GM21529 (cell line): ENCODE results near the gene ELOB.

Experiments
- ATAC-seq: cut with Tn5 transposase; IDR thresholded peaks from one replicate; pipeline ENCODE4 v1.9.1; 2021; ENCODE audit not compliant: unreplicated experiment

The ELOB gene

DNA sequence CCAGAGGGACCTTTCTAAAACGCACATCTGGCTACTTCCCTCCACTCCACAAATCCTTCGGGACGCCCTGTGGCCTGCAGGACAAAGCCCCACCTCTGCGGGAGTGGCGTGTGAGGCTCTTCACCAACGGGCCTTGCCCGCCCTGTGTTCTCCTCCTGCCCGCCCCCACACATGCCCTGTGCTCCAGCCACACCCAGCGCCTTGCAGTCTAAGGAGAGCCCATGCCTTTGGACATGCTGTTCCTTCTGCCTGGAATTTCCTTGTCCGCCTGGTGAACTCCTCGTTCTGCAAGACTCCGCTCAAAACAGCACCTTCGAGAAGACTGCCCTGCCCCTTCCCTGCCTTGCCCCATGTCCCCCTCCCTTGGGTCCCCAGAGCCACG lies 7.4 kb downstream of the ELOB start:
- ATAC-seq, result no peak

DNA sequence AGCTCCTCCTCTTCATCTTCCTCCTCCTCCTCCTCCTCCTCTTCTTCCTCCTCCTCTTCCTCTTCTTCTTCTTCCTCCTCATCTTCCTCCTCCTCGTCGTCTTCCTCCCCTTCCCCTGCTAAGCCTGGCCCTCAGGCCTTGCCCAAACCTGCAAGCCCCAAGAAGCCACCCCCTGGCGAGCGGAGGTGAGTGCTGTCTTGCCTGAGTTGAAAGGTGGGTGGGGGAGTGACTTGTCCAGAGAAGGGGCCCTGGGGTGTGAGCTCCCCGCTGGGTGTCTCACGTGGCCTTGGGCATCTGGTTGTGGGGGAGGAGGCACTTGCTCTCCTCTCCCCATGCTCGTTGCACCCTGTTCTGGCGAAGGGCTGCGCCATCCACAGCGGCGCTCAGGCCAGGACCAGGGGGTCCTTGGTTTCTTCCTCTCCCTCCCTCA lies 8.0 kb downstream of the ELOB start:
- no peak for ATAC-seq

DNA sequence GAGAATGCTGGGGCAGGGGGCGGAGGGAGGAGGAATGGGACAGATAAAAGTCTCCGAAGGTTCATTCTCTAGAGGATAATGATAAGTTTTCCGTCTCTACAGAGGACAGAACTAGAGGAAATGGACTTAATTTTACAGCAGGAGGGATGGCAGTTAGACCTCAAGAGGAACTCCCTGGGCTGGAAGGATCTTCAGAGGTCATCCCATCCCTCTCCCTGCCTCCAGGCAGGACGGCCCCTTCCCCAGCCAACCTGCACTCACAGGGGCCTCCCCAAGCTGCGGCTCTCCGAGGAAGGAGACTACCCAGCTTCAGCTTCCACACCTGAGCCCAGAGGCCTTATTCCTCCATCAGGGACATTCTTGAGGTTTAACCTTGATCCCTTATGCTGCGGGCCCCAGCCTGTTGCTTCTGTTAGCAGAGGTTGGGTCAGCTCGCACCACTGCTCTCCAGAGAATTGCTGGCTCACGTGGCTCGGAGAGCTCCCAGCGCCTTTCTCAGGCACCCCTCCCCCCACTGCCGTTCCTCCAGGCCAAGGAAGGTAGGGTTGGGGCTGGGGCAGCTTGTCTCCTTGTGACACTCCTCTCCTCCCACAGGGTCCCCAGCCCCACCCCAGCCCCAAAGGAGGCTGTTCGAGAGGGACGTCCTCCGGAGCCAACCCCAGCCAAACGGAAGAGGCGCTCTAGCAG lies 8.5 kb downstream of the ELOB start:
- ATAC-seq, result no peak

DNA sequence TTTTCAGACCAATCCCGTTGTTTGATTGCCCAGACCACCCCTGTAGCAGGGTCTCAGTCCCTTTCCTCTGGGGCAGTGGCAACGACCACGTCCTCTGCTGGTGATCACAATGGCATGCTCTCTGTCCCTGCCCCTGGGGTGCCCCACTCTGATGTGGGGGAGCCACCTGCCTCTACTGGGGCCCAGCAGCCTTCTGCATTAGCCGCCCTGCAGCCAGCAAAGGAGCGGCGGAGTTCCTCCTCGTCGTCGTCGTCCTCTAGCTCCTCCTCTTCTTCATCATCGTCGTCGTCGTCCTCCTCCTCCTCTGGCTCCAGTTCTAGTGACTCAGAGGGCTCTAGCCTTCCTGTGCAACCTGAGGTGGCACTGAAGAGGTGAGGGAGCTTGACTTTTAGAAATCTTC lies 9.2 kb downstream of the ELOB start:
- no peak for ATAC-seq

DNA sequence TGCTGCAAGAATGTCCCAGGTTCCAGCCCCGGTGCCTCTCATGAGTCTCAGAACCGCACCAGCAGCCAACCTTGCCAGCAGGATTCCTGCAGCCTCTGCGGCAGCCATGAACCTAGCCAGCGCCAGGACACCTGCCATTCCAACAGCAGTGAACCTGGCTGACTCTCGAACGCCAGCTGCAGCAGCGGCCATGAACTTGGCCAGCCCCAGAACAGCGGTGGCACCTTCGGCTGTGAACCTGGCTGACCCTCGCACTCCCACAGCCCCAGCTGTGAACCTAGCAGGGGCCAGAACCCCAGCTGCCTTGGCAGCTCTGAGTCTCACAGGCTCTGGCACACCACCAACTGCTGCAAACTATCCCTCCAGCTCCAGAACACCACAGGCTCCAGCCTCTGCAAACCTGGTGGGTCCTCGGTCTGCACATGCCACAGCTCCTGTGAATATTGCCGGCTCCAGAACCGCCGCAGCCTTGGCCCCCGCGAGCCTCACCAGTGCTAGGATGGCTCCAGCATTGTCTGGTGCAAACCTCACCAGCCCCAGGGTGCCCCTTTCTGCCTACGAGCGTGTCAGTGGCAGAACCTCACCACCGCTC lies 9.8 kb downstream of the ELOB start:
- ATAC-seq, result no peak

DNA sequence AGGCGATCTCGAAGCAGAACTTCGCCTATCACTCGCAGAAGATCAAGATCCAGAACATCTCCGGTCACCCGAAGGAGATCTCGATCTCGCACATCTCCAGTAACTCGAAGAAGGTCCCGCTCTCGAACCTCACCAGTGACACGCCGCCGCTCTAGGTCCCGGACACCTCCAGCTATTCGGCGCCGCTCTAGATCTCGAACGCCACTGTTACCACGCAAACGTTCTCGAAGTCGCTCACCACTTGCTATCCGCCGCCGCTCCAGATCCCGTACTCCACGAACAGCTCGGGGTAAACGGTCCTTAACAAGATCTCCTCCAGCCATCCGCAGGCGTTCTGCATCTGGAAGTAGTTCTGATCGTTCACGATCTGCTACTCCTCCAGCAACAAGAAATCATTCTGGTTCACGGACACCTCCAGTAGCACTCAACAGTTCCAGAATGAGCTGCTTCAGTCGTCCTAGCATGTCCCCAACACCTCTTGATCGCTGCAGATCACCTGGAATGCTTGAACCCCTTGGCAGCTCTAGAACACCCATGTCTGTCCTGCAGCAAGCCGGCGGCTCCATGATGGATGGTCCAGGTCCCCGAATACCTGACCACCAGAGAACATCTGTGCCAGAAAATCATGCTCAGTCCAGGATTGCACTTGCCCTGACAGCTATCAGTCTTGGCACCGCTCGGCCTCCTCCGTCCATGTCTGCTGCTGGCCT lies 10.5 kb downstream of the ELOB start:
- ATAC-seq, result no peak

DNA sequence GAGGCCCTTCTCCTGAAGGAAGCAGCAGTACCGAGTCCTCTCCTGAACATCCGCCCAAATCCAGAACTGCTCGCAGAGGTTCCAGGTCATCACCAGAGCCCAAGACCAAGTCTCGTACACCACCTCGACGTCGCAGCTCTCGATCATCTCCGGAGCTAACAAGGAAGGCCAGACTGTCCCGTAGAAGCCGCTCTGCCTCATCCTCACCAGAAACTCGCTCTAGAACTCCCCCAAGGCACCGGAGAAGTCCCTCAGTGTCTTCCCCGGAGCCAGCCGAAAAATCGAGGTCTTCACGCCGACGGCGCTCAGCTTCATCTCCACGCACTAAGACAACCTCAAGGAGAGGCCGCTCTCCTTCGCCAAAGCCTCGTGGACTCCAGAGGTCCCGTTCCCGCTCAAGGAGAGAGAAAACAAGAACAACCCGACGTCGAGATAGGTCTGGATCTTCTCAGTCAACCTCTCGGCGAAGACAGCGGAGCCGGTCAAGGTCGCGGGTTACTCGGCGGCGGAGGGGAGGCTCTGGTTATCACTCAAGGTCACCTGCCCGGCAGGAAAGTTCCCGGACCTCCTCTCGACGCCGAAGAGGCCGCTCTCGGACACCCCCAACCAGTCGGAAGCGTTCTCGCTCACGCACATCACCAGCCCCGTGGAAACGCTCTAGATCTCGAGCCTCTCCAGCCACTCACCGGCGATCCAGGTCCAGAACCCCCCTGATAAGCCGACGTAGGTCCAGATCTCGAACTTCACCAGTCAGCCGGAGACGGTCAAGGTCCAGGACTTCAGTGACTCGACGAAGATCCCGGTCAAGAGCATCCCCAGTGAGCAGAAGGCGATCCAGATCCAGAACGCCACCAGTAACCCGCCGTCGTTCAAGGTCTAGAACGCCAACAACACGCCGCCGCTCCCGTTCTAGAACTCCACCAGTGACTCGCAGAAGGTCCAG lies 11.3 kb downstream of the ELOB start:
- ATAC-seq, result no peak

DNA sequence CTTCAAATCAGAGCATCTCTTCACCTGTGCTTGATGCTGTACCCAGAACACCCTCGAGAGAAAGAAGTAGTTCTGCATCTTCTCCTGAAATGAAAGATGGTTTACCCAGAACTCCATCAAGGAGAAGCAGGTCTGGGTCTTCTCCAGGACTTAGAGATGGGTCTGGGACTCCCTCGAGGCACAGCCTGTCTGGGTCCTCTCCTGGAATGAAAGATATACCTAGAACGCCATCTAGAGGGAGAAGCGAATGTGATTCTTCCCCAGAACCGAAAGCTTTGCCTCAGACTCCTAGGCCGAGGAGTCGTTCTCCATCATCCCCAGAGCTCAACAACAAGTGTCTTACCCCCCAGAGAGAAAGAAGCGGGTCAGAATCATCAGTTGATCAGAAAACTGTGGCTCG lies 12.4 kb downstream of the ELOB start:
- no peak for ATAC-seq

DNA sequence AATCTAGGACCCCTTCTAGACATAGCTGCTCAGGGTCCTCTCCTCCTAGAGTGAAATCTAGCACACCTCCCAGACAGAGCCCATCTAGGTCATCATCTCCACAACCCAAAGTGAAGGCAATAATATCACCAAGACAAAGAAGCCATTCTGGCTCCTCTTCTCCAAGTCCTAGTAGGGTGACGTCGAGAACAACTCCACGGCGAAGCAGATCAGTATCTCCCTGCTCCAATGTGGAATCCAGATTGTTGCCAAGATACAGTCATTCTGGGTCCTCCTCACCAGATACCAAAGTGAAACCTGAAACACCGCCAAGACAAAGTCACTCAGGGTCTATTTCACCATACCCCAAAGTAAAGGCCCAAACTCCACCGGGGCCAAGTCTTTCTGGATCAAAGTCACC lies 13.9 kb downstream of the ELOB start:
- ATAC-seq, result no peak

DNA sequence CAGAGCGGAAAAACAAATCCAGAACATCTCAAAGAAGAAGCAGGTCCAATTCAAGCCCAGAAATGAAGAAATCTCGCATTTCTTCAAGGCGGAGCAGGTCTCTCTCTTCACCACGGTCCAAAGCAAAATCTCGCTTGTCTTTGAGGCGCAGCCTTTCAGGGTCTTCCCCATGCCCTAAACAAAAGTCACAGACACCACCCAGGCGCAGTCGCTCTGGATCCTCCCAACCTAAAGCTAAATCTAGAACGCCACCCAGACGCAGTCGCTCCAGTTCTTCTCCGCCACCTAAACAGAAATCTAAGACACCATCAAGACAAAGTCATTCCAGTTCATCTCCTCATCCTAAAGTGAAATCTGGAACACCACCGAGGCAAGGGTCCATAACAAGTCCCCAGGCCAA lies 14.4 kb downstream of the ELOB start:
- ATAC-seq, result no peak

DNA sequence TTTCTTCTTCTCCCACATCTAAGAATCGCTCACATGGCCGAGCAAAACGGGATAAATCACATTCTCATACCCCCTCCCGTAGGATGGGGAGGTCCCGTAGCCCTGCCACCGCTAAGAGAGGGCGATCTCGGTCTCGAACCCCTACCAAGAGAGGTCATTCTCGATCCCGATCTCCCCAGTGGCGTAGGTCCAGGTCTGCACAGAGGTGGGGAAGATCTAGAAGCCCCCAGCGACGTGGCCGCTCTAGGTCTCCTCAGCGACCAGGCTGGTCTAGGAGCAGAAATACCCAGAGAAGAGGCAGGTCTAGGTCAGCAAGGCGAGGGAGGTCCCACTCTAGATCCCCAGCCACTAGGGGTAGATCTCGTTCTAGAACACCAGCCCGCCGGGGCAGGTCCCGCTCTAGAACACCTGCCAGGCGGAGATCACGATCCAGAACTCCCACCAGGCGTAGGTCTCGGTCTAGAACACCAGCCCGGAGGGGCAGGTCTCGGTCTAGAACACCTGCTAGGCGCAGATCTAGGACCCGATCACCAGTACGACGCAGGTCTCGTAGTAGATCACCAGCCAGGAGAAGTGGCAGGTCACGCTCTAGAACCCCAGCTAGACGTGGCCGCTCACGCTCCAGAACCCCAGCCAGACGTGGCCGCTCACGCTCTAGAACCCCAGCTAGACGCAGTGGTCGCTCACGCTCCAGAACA lies 15.0 kb downstream of the ELOB start:
- no peak for ATAC-seq

DNA sequence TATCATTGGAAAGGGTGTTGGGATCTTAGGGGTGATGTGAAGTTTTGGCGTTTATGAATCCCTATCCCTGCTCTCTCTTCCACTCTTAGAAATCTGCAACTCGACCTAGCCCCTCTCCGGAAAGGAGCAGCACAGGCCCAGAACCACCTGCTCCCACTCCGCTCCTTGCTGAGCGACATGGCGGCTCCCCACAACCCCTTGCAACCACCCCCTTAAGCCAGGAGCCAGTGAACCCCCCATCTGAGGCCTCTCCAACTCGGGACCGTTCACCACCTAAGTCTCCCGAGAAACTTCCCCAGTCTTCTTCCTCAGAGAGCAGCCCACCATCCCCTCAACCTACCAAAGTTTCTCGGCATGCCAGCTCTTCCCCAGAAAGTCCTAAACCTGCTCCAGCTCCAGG lies 15.6 kb downstream of the ELOB start:
- no peak for ATAC-seq

DNA sequence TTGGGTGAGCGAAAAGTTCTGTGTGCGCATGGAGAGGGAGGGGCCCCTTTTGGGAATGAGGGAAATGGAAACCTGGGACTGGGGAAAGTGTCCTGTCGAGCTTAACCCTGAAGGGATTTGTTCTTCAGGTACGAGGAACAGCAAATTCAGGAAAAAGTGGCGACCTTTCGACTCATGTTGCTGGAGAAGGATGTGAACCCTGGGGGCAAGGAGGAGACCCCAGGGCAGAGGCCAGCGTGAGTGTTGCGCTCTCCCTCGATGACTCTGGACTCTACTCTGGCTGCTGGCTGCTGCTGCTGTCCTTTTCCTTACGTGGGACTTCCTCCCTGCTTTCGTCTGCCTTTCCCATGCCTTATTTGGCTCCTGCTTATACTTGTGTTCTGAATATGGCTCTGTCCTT lies 19.7 kb downstream of the ELOB start:
- ATAC-seq, result no peak

DNA sequence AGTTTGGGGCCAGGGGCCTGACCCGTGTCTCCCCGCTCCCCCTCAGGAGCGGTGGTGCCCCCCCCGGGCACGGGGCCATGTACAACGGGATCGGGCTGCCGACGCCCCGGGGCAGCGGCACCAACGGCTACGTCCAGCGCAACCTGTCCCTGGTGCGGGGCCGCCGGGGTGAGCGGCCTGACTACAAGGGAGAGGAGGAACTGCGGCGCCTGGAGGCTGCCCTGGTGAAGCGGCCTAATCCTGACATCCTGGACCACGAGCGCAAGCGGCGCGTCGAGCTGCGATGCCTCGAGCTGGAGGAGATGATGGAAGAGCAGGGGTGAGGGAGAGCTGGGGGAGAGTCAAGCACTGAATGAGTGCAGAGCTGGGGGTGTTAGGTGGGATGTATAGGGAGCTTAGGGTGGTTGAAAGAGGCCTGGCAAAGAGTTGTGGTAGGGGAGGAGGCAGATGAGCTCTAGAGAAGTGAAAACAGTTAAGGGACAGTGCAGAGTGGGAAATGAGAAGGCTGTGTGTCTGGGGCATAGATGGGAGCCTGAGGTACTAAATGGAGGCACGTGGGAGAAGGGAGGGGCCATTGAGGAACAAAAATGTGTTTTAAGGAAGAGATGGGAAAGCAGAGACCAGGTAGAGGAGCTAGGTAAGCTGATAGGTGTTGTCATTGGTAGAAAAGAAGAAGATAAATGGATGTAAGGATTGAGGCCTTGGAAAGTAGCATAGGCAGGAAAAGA lies 20.6 kb downstream of the ELOB start:
- ATAC-seq, result no peak

DNA sequence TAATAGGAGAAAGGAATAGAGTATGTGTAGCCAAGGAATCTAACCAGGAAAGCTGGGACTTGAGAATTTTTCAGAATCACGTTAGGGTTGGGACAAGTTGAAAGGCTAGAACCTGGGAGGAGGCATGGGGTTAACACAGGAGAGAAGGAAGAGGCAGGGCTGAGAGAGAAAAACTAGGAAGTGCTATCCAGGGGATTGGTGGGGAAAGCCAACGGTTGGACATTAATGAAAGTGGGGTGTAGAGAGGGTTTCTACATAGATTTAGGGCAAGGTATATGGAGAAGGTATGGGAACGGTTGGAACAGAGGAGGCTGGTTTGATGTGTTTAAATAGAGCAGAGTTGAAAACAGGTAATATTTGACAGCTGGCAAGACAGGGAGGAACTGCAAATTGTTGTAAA lies 21.9 kb downstream of the ELOB start:
- ATAC-seq, result no peak

DNA sequence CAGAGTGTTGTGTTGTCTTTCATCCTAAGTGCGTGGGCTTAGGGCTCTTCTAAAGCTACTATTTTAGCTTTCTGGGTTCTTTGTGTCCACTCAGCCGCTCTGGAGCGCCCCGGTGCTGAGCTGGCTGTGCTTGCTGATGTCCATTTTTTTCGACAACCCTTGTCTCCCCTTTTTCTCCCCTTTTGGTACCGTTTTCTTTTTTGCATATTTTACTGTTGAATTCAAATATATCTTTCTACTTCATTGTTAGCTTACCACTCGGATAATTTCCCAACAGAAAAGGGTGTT lies 23.4 kb downstream of the ELOB start:
- no peak for ATAC-seq

DNA sequence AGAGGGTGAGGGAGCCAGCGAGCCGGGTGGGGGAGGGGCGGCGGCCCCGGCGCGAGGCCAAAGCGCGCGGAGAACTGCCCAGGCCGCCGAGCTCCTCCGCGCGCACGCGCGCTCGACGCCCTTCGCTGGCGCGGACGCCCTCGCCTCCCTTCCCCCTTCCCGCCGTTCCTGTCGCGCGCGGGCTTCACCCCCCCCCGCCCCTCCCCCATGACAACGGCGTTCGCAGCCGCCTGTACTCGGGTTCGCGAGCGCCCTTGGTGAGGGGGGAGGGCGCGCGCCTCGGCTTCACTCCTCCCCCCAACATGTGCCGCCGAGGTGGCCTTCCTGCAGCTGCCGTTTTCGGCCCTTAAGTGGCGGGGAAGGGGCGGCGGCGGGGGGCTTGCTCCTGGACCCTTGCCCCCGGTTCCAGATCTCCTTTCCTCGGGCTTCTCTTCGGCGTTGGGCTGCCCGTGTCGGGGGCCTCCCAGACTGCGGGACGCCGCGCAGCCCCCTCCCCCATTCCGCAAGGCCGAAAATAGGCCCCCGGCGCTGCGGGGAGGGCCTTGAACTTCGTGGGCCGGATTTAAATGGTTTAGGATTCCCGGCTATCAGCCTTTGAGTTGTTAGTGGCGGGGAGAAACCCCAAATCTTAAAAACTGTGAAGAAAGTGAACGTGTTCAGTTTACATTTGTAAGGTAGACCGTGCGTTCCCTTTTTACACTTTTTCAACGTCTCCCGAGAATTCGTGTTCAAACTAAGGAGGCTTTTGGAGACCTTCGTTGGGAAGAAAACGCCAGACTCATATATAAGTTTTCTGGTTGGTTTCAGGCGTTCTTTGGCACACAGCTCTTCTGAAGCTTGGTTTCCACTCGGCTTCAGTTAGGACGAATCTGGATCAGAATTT lies 24.0 kb downstream of the ELOB start:
- peak; percentile 29 for ATAC-seq

DNA sequence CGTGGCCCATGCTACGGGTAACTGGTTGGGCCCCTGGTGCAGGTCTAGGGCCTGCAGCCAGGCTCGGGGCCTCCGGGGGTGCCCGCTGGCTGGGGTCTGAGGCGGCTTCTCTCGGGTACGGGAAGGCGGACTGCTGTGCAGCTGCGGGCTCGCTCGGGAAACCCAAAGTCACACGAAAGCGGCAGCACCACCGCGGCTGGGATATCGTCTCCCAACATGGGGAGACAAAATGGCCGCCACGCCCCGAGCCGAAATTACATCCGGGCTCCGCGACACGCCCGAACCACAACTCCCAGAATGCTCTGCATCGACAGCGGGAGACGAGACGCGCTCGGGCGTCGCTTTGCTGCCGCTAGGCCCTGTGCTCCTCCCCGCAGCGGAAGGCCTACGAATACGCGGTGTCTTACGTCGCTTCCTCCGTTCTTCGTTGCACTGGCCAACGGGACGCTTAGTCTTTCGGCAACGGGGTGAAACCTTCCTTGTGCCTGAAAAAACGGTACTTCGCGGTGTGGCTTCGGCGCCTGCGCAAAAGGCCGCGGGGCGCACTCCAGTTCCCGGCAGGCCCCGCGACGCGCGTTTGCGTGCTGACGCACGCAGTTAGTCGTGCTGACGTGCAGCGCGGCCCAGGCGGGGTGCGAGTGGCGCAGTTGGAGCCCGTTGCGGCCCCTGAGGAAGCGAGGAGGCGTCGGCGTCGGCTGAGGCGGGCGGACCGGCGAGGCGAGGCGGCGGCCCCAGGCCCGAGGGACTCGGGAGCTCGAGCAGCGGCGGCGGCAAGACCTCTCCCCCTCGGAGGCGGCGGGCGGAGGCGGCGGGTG lies 24.8 kb downstream of the ELOB start, which contains the start of gene SRRM2:
TSS of gene SRRM2 (plus strand) at position 604 of the 815 bp plus-strand sequence. CDS start 3,727 bp downstream, outside the sequence.
- ATAC-seq, result peak; percentile 77
